ENCODE measurements around the gene TGFBRAP1. TPM values are rescaled to one million over a fixed set of nuclear protein-coding genes. Genes with fewer than 3 reads are reported as not detected.

TGFBRAP1 gene
- total RNA-seq, 4 donors from 2014 or later = 28.3 to 31.5 (median 29.7) TPM

GRCh38 chr2:105249891-105250290 is 79.6 kb downstream of the TGFBRAP1 start:
- TF ChIP-seq CTCF (IDR thresholded peaks at IDR 0.05) (no peak), POLR2AphosphoS5 (IDR thresholded peaks at IDR 0.05) (no peak), POLR2A (IDR thresholded peaks at IDR 0.05) (no peak), EP300 (IDR thresholded peaks at IDR 0.05) (no peak)
- H3K36me3 ChIP-seq = no peaks in the 10 kb centered on the region
- no peak for ATAC-seq
- 84 to 100% methylated on average over 1 to 4 of the region's 4 CpGs for WGBS, 2 donors (ENCODE audit: low coverage in 1 of 2)
- H3K27me3 ChIP-seq = no peaks in the 10 kb centered on the region
- H3K4me3 ChIP-seq = no peak overlapping the region
- H3K27ac ChIP-seq = no peak overlapping the region
- no peaks in the 10 kb centered on the region for H3K4me1 ChIP-seq
- H3K9me3 ChIP-seq = no peaks in the 10 kb centered on the region

- Histone ChIP-seq H3K4me3 (no peak overlapping the region), H3K27ac (no peak overlapping the region), H3K9me3 (no peaks in the 10 kb centered on the region), H3K27me3 (no peaks in the 10 kb centered on the region), H3K4me1 (no peaks in the 10 kb centered on the region), H3K36me3 (no peaks in the 10 kb centered on the region)
- 30 to 41% methylated on average over 3 of the region's 5 CpGs for WGBS, 2 donors (ENCODE audit: low coverage in 1 of 2)
- TF ChIP-seq POLR2AphosphoS5 (IDR thresholded peaks at IDR 0.05) = no peak
- ATAC-seq = no peak
These were observed 80.4 kb downstream of the TGFBRAP1 start for GRCh38 chr2:105249181-105249580.

- H3K9me3 ChIP-seq = no peaks in the 10 kb centered on the region
- no peaks in the 10 kb centered on the region for H3K36me3 ChIP-seq
- no peaks in the 10 kb centered on the region for H3K27me3 ChIP-seq
- WGBS, 2 donors (ENCODE audit: low coverage in 1 of 2) = no CpG with 5 or more reads among the region's 4 CpGs
- no peaks in the 10 kb centered on the region for H3K4me1 ChIP-seq
- H3K4me3 ChIP-seq = no peak overlapping the region
- no peak for ATAC-seq
- no peak for TF ChIP-seq EP300 (IDR thresholded peaks at IDR 0.05)
- no peak for TF ChIP-seq CTCF (IDR thresholded peaks at IDR 0.05)
- TF ChIP-seq POLR2A (IDR thresholded peaks at IDR 0.05) = no peak
- no peak for TF ChIP-seq POLR2AphosphoS5 (IDR thresholded peaks at IDR 0.05)
- no peak overlapping the region for H3K27ac ChIP-seq
These were observed 81.0 kb downstream of the TGFBRAP1 start for GRCh38 chr2:105248316-105249070.

GRCh38 chr2:105244451-105244850 is 85.1 kb downstream of the TGFBRAP1 start:
- no peaks in the 10 kb centered on the region for H3K4me1 ChIP-seq
- H3K4me3 ChIP-seq = no peak overlapping the region
- WGBS, 2 donors (ENCODE audit: low coverage in 1 of 2) = 55 to 61% methylated on average over 3 of the region's 3 CpGs
- H3K36me3 ChIP-seq = no peaks in the 10 kb centered on the region
- TF ChIP-seq EP300 (IDR thresholded peaks at IDR 0.05) = no peak
- no peak for TF ChIP-seq CTCF (IDR thresholded peaks at IDR 0.05)
- no peak for TF ChIP-seq POLR2AphosphoS5 (IDR thresholded peaks at IDR 0.05)
- TF ChIP-seq POLR2A (IDR thresholded peaks at IDR 0.05) = no peak
- ATAC-seq = no peak
- no peaks in the 10 kb centered on the region for H3K9me3 ChIP-seq
- no peaks in the 10 kb centered on the region for H3K27me3 ChIP-seq
- no peak overlapping the region for H3K27ac ChIP-seq

GRCh38 chr2:105243961-105244360 is 85.6 kb downstream of the TGFBRAP1 start:
- Histone ChIP-seq H3K27ac (no peak overlapping the region), H3K36me3 (no peaks in the 10 kb centered on the region), H3K4me1 (no peaks in the 10 kb centered on the region), H3K27me3 (peaks cover under 1% of the 10 kb centered on the region), H3K9me3 (no peaks in the 10 kb centered on the region), H3K4me3 (no peak overlapping the region)
- TF ChIP-seq POLR2AphosphoS5 (IDR thresholded peaks at IDR 0.05) (no peak), CTCF (IDR thresholded peaks at IDR 0.05) (no peak), POLR2A (IDR thresholded peaks at IDR 0.05) (no peak), EP300 (IDR thresholded peaks at IDR 0.05) (no peak)
- ATAC-seq = no peak
- 70 to 75% methylated on average over 2 of the region's 5 CpGs for WGBS, 2 donors (ENCODE audit: low coverage in 1 of 2)

Data from gastroesophageal sphincter (tissue), 4 donors.